GM19035 (cell line): ENCODE results near the gene PDE8A.
"Not testable (repeated sequence)": the region's sequence is repeated elsewhere in the genome, so short reads cannot be mapped to it uniquely, and the experiment has no call there.

Experiments used
- ATAC-seq: cut with Tn5 transposase; IDR thresholded peaks from one replicate; pipeline ENCODE4 v1.9.1; 2021; ENCODE audit not compliant: unreplicated experiment

PDE8A gene

GRCh38 chr15:84988909-84989644 is 7.4 kb downstream of the PDE8A start:
- ATAC-seq = no peak

- no peak for ATAC-seq
Observed at GRCh38 chr15:84990507-84990906, 8.9 kb downstream of the PDE8A start.

- ATAC-seq = no peak
Observed at GRCh38 chr15:84991014-84991712, 9.5 kb downstream of the PDE8A start.

- ATAC-seq = no peak
Observed at GRCh38 chr15:84992157-84992944, 10.7 kb downstream of the PDE8A start.

DNA sequence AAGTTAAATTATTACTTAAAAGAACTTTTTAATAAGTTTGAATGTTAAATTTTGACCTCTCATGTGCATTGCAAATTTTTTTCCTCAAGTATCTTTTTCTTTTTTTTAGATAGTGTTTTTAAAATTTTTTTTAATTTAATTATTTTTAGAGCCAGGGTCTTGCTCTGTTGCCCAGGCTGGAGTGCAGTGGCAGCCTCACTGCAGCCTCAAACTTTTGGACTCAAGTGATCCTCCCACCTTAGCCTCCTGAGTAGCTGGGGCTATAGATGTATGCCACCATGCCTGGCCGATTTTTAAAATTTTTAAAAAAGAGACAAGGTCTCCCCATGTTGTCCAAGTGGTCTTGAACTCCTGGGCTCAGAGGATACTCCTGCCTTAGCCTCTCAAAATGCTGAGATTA is 14.4 kb downstream of the PDE8A start:
- ATAC-seq = no peak

DNA sequence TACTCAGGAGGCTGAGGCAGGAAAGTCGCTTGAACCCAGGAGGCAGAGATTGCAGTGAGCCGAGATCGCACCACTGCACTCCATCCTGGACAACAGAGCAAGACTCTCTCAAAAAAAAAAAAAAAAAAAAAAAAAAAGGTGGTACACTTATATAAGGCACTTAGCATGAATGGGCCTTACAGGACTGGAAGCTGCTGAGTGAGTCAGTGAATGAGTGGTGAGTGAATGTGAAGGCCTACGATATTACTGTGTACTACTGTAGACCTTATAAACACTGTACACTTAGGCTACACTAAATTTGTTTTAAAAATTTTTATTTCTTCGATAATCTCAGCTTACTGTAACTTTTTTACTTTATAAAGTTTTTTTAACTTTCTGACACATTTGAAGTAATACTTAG is 15.1 kb downstream of the PDE8A start:
- ATAC-seq = not testable (repeated sequence)

- not testable (repeated sequence) for ATAC-seq
Observed at GRCh38 chr15:84997214-84997613, 15.6 kb downstream of the PDE8A start.

- ATAC-seq = no peak
Observed at GRCh38 chr15:85000189-85000864, 18.7 kb downstream of the PDE8A start.

DNA sequence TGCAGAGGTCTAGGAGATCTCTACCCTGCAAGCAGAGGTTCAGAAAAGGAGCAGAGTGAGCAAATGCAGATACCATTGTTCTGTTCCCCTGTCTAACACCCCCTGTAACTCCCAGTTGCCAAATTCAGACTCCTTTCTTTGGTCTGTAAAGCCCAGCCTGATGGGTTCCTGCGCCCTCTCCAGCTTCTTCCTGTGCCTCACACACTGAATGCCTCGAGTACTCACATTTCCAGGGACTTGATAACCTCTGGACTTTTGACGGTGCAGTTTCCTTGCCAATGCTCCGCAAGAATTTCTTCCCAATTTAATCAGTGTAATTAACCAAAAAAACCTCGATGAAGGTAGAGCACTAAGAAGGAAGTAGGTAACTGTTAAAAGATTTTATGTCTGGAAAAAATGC is 19.3 kb downstream of the PDE8A start:
- ATAC-seq = no peak

DNA sequence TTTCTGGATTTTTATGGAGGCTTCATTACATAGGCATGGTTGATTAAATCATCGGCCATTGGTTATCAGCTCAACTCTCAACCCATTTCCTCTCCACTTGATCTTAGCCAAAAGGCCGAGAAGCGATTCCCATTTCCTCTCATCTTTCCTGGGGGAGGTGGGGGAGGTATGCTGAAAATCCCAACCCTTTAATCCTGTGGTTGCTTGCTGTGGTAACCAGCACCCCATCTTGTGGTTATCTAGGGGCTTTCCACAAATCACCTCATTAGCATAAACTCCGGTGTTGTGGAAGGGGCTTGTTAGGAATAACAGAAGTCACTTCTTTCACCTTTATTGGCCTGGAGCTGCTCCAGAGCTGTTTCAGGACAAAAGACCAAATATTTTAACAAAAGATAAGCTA is 20.9 kb downstream of the PDE8A start:
- ATAC-seq = no peak

GRCh38 chr15:85003593-85004312 is 22.1 kb downstream of the PDE8A start:
- no peak for ATAC-seq

DNA sequence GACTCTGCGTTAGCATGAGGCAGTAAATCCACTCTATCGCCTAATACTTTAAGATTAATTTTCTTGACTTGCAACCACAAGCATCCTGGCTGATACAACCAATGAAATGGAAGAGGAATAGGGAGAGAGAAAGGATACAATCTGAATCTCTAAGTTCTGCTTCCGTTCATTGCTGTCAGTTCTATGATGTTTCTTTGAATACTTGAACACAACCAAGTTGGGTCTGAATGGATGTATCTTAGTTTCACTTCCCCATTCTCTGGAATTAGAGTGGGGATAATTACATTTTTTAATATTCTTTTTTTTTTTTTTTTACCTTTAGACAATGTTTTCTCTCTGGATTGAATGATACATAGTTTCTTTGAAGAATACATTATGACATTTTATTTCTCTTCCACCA is 22.9 kb downstream of the PDE8A start:
- no peak for ATAC-seq

DNA sequence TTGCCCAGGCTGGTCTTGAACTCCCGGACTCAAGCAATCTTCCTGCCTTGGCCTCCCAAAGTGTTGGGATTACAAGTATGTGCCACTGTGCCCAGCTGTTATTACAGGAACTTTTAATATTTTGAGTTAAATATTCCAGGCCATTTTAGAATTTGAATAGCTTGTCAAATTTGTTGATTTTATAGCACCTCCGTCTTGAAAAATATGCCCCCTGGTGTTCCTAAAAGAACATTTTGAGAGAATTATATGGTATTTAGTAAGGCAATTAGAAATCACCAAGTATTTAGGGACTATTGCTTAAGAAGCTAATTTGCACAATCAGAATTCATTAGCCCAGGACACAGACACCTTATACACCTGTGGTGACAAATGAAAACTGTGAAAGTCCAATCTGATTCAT is 23.7 kb downstream of the PDE8A start:
- no peak for ATAC-seq

- ATAC-seq = no peak
Observed at GRCh38 chr15:85005746-85006145, 24.1 kb downstream of the PDE8A start.

DNA sequence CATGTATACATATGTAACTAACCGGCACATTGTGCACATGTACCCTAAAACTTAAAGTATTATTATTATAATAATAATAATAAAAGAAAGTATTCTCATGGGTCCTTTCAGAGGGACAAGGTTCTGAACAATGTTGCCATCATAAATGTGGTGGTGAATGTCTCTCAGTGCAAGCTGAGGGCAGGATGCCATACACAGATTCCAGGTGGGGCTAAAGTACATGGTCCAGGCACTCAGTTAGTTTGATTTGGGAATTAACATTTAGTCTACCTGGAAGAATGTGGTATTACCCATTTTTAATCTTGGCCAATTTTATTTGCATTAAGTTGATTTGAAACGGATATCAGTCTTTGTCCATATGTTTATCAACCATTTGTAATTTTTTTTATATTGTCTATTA is 24.5 kb downstream of the PDE8A start:
- no peak for ATAC-seq

DNA sequence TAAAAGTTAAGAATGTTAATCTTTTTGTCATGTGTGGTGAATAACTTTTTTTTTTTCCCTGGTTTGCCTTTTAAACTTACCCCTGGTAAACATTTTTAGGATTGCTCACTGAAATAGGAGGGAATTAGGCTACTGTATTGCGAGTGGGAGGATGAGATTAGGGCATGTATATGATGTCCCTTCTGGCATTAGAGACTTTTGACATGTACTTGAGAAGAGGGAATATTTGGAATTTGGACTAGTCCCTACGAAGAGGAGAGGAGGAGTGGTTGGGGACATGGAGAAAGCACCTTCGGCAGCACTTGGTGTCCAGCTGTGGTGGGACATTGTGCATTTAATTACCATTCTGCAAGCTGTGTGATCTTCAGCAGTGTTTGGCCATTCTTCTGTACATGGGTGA is 25.0 kb downstream of the PDE8A start:
- ATAC-seq = no peak

- ATAC-seq = no peak
Observed at GRCh38 chr15:85007137-85007536, 25.5 kb downstream of the PDE8A start.

- no peak for ATAC-seq
Observed at GRCh38 chr15:85007741-85008397, 26.2 kb downstream of the PDE8A start.

GRCh38 chr15:85008474-85009260 is 27.0 kb downstream of the PDE8A start:
- ATAC-seq = no peak
